K562 (cell line): ENCODE data around the gene TECPR1. TPM values are rescaled to one million over a fixed set of nuclear protein-coding genes. Genes with fewer than 3 reads are reported as not detected.

Experiments
- ATAC-seq: fragments of 200-7000 bp; cut with Tn5 transposase; 3 replicates; pipeline ENCODE4 v1.9.1; 2020; ENCODE audit warnings: moderate library complexity
- BruUV-seq: library from RNA; stranded (reverse); fragments of 400-500 nt; replicated peaks from 2 replicates; lab custom pipeline; 2021; lab: Mats Ljungman, UMichigan
- CTCF ChIA-PET: fragments of 300-600 bp; formaldehyde crosslinking; extraction: SDS; loops from one replicate; lab custom pipeline; 2021; ENCODE audit warnings: low intra/inter-chr PET ratio; lab: Yijun Ruan, JAX
- POLR2A ChIA-PET: fragments of 300-600, 350-650 bp; sonication (Branson Sonifier 250); formaldehyde crosslinking; extraction: SDS; loops from one replicate; lab custom pipeline; 2021; ENCODE audit warnings: antibody characterized with exemption, inconsistent platforms; lab: Yijun Ruan, JAX
- DNase-seq, 4 experiments: peaks; one replicate each; pipeline versions ENCODE4 v3.0.0 to v3.0.0-alpha.2; 2011 to 2018; ENCODE audit warnings: low spot score in 3 of 4, mixed read lengths in 3 of 4; ENCODE audit errors: extremely low read depth in 1 of 4
- FAIRE-seq: peaks from 2 replicates; lab custom pipeline; 2011; peaks lifted over from hg19 to GRCh38; lab: Jason Lieb, UNC
- H2AFZ ChIP-seq: 2 replicates; pipeline ENCODE4 v1.6.0; 2011; ENCODE audit warnings: low read depth, low read length, control low read depth, inconsistent platforms
- H3K27ac ChIP-seq: fragments of 200-600 bp; 3 replicates; pipeline ENCODE4 v1.8.0; 2011; ENCODE audit warnings: low read depth, mild to moderate bottlenecking, control low read depth, inconsistent platforms, low read length, moderate library complexity, mixed read lengths; ENCODE audit errors: extremely low read depth
- H3K27me3 ChIP-seq, 2 experiments: fragments of 300-600 bp in 1 of 2; 2 replicates in 1 of 2; 3 replicates in 1 of 2; pipeline versions ENCODE4 v1.6.0 to v1.8.0; 2011; ENCODE audit warnings: inconsistent platforms in 2 of 2, low read length in 2 of 2, mild to moderate bottlenecking in 1 of 2, mixed read lengths in 1 of 2, moderate library complexity in 1 of 2; ENCODE audit not compliant: control insufficient read depth in 2 of 2, insufficient read depth in 2 of 2
- H3K36me3 ChIP-seq: fragments of 300-600 bp; 3 replicates; pipeline ENCODE4 v1.8.0; 2011; ENCODE audit warnings: mild to moderate bottlenecking, low read length, inconsistent platforms; ENCODE audit not compliant: control insufficient read depth, insufficient read depth
- H3K4me1 ChIP-seq, 2 experiments: fragments of 200-600 bp in 1 of 2; replicated peaks in 1 of 2; 2 replicates in 1 of 2; 3 replicates in 1 of 2; pipeline versions ENCODE4 v1.5.1 to v1.8.0; 2011; ENCODE audit warnings: inconsistent platforms in 2 of 2, low read length in 2 of 2, mild to moderate bottlenecking in 1 of 2, mixed read lengths in 1 of 2, moderate library complexity in 1 of 2; ENCODE audit not compliant: control insufficient read depth in 2 of 2, insufficient read depth in 2 of 2
- H3K4me2 ChIP-seq: 2 replicates; pipeline ENCODE4 v1.6.1; 2011; ENCODE audit warnings: low read length, control low read depth, inconsistent platforms, mixed read lengths; ENCODE audit not compliant: insufficient read depth
- H3K4me3 ChIP-seq: fragments of 200-600 bp; sonication (generic), shearing (Covaris generic); 2 replicates; pipeline ENCODE4 v1.5.1; 2016; ENCODE audit warnings: control low read depth, inconsistent platforms
- H3K79me2 ChIP-seq: fragments of 200-600 bp; 3 replicates; pipeline ENCODE4 v1.8.0; 2011; ENCODE audit warnings: low read length, inconsistent platforms; ENCODE audit not compliant: control insufficient read depth, insufficient read depth
- H3K9ac ChIP-seq, 2 experiments: 2 replicates each; pipeline versions ENCODE4 v1.6.0 to v1.6.1; 2011; ENCODE audit warnings: low read depth in 2 of 2, low read length in 2 of 2, control low read depth in 1 of 2, inconsistent platforms in 1 of 2, mild to moderate bottlenecking in 1 of 2, mixed read lengths in 1 of 2; ENCODE audit not compliant: insufficient read depth in 1 of 2
- H3K9me1 ChIP-seq: one replicate; pipeline ENCODE4 v1.6.0; 2011; ENCODE audit warnings: inconsistent platforms, mild to moderate bottlenecking, low read length, moderate library complexity; ENCODE audit not compliant: control insufficient read depth, insufficient read depth
- H3K9me3 ChIP-seq: replicated peaks from 2 replicates; pipeline ENCODE4 v1.5.1; 2011; ENCODE audit warnings: low read depth, low read length, inconsistent platforms; ENCODE audit not compliant: control insufficient read depth, insufficient read depth
- H4K20me1 ChIP-seq: replicated peaks from 2 replicates; pipeline ENCODE4 v1.6.1; 2011; ENCODE audit warnings: low read length, inconsistent platforms, mixed read lengths; ENCODE audit not compliant: control insufficient read depth, insufficient read depth
- BRD4 ChIP-seq: fragments of 200-600 bp; sonication (generic); IDR thresholded peaks from 2 replicates; pipeline ENCODE4 v1.6.1; 2017; ENCODE audit warnings: inconsistent platforms
- EP300 ChIP-seq: IDR thresholded peaks from 2 replicates; pipeline ENCODE4 v1.6.1; 2012; ENCODE audit warnings: low read length, improper control_type of control experiment
- POLR2G ChIP-seq: fragments of 200-400 bp; formaldehyde crosslinking; IDR thresholded peaks from 2 replicates; pipeline ENCODE4 v1.6.1; 2017; ENCODE audit warnings: low read depth, mild to moderate bottlenecking, antibody characterized with exemption, low read length, moderate library complexity
- RAD21 ChIP-seq, 2 experiments: fragments of 250-450 bp in 1 of 2; fragments of 450-650 bp in 1 of 2; sonication (Bioruptor Pico) in 1 of 2; formaldehyde crosslinking in 1 of 2; IDR thresholded peaks in 1 of 2; conservative IDR thresholded peaks in 1 of 2; 2 replicates each; pipeline versions ENCODE4 v1.4.0 to v1.8.0; 2020 to 2022; ENCODE audit warnings: mild to moderate bottlenecking in 2 of 2, moderate library complexity in 1 of 2
- WGBS: fragments of 100-300 bp; shearing (Covaris generic); methylation state at CpG from one replicate; pipeline ENCODE4 v1.1.6; 2016; ENCODE audit warnings: low coverage, mixed read lengths; ENCODE audit not compliant: insufficient coverage; ENCODE audit errors: missing lambda C conversion rate; 5-methylcytosine and 5-hydroxymethylcytosine counted together
- in situ Hi-C: fragments of 300-500 bp; cut with MboI; formaldehyde crosslinking; loops from 4 replicates; pipeline ENCODE4 v1.15.0; 2018; ENCODE audit warnings: inconsistent platforms, mixed read lengths
- intact Hi-C: fragments of 100-400 bp; cut with micrococcal nuclease; formaldehyde crosslinking; loops from 2 replicates; pipeline ENCODE4 v1.14.2; 2022
- polyA plus RNA-seq, 8 experiments: library from polyadenylated mRNA; depleted of rRNA in 4 of 8; stranded (reverse) in 5 of 8; unstranded in 3 of 8; fragments of >200 nt; fragmentation: Nextera tagmentation in 2 of 8; fragmentation: Illumina TruSeq in 1 of 8; extraction: Ambion mirVana in 2 of 8; extraction: Trizol in 1 of 8; gene quantifications; 2 replicates each; pipeline versions ENCODE4 v1.2.1 to v1.2.3, GENCODE V29; 2011 to 2014; ENCODE audit warnings: inconsistent platforms in 1 of 8, missing spikeins in 1 of 8
- total RNA-seq, 7 experiments: library from RNA; depleted of rRNA in 6 of 7; stranded (reverse); fragments of >200 nt in 6 of 7; fragmentation: Illumina TruSeq in 2 of 7; extraction: Trizol in 2 of 7; gene quantifications; 2 replicates each; pipeline versions ENCODE4 v1.2.1 to v1.2.3, GENCODE V29; 2011 to 2021; ENCODE audit warnings: low replicate concordance in 1 of 7
- TF ChIP-seq, protein P1 (sequence below): sonication (generic); formaldehyde crosslinking; IDR thresholded peaks from 2 replicates; pipeline ENCODE4 v1.8.0; 2022; ENCODE audit warnings: missing genetic modification reagents, mild to moderate bottlenecking, borderline replicate concordance

Gene TECPR1
- total and polyA plus RNA-seq, 9 of the 15 experiments (the other 6 are each of a cell fraction or from before 2014, with no cell fraction given) = 0.17 to 15.0 (median 2.2) TPM

DNA sequence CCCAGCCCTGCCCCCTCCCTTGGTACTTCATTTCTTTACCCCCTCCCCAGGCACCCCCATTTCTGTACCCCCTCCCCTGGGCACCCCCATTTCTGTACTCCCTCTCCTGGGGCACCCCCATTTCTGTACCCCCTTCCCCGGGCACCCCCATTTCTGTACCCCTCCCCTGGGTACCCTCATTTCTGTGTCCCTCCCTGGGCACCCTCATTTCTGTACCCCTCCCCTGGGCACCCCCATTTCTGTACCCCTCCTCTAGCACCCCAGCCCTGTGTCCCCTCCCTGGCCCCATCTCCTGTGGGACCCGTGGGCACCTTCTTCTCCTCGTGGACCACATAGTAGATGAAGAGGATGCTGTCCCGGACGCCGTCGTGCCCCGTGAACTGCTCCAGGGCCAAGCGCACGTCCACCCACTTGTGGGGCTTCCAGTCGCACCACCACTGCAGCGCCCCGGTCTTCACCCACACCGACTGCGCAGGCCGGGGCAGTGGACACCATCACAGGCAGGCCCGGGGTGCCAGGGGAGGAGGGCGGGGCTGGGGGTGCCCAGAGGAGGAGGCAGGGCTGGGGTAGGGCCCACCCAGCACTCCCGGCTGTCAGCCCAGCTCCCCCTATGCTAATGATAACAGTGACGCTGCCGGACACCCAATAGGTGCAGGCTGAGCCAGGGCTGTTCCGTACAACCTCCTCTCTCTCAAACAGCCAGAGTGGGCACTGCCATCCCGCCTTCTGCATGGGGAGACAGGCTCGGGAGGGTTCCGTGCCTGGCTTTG lies 20.4 kb downstream of the TECPR1 start:
- Histone ChIP-seq H3K9me3 (no peaks in the 10 kb centered on the region), H3K4me3 (no peak overlapping the region), H3K79me2 (no peaks in the 10 kb centered on the region), H3K9ac (0 out of 4 replicates have a peak overlapping the region, but pooled peaks of 1 of the 2 experiments have one; percentile 62), H3K4me1 (peaks cover 0 to 45% of the 10 kb centered on the region in 2 experiments; a peak in 1 of 5 replicates), H2AFZ (no peak overlapping the region), H3K27ac (no peak overlapping the region), H3K36me3 (no peaks in the 10 kb centered on the region), H3K4me2 (no peak overlapping the region), H3K9me1 (no peaks in the 10 kb centered on the region), H3K27me3 (peaks cover 7 to 53% of the 10 kb centered on the region in 2 experiments), H4K20me1 (peaks cover 6% of the 10 kb centered on the region; the same call in 1 of the 2 replicates)
- WGBS = 56% methylated on average over 21 of the region's 25 CpGs
- intact Hi-C loops (no loop called here), in situ Hi-C loops (no loop called here)
- CTCF ChIA-PET = interaction anchor here (0.6 kb wide), 1 partner anchor 210 kb away, joined by 4 read pairs; no protein-coding TSS in a partner anchor
- FAIRE-seq (no peak), DNase-seq (peak in 2 of 4 experiments; percentile 10 to 13), ATAC-seq (no peak)
- BruUV-seq = no TSS peak
- TF ChIP-seq BRD4 = no peak
- TF ChIP-seq EP300 = no peak
- TF ChIP-seq POLR2G = peak; percentile 32
- TF ChIP-seq RAD21 (CRISPR knock-in tag; conservative IDR thresholded peaks at IDR 0.05 in 1 of 2, IDR thresholded peaks at IDR 0.05 in 1 of 2) = no peak
- TF ChIP-seq, protein P1, sequence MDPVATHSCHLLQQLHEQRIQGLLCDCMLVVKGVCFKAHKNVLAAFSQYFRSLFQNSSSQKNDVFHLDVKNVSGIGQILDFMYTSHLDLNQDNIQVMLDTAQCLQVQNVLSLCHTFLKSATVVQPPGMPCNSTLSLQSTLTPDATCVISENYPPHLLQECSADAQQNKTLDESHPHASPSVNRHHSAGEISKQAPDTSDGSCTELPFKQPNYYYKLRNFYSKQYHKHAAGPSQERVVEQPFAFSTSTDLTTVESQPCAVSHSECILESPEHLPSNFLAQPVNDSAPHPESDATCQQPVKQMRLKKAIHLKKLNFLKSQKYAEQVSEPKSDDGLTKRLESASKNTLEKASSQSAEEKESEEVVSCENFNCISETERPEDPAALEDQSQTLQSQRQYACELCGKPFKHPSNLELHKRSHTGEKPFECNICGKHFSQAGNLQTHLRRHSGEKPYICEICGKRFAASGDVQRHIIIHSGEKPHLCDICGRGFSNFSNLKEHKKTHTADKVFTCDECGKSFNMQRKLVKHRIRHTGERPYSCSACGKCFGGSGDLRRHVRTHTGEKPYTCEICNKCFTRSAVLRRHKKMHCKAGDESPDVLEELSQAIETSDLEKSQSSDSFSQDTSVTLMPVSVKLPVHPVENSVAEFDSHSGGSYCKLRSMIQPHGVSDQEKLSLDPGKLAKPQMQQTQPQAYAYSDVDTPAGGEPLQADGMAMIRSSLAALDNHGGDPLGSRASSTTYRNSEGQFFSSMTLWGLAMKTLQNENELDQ (CRISPR knock-in tag) = no peak
- POLR2A ChIA-PET = no interaction called here
